ENCODE data around the gene NEK5.
"Not testable (repeated sequence)": the region's sequence is repeated elsewhere in the genome, so short reads cannot be mapped to it uniquely, and the experiment has no call there.

DNA sequence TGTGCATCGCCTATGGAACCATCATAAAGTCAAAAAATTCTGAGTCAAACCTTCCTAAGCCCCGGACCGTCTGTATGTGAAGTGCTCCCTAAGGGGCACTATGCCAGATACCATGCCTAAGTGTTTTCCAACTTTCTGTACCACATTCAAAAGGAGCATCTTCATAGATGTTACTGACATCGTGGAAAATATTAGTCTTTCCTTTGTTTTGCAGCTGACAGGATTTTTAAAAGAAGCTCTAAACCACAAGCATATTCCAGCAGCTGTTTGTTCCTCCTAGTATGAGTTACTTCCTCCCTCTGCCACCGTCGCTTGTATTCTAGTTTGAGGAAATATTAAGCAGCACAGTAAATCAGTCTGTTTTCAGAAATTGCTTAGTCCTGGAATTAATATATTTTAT is 45.1 kb upstream of the NEK5 start:
- TF ChIP-seq EZH2 (IDR thresholded peaks at IDR 0.05); POLR2AphosphoS5 (IDR thresholded peaks at IDR 0.05; ENCODE audit: borderline replicate concordance, low read depth, low read length): not testable (repeated sequence)
